HG03135 (cell line): ENCODE results near the gene LPIN1.

Experiments used
- ATAC-seq: cut with Tn5 transposase; IDR thresholded peaks from one replicate; pipeline ENCODE4 v1.9.1; 2021; ENCODE audit warnings: mild to moderate bottlenecking, moderate library complexity; ENCODE audit not compliant: unreplicated experiment

Gene LPIN1

DNA sequence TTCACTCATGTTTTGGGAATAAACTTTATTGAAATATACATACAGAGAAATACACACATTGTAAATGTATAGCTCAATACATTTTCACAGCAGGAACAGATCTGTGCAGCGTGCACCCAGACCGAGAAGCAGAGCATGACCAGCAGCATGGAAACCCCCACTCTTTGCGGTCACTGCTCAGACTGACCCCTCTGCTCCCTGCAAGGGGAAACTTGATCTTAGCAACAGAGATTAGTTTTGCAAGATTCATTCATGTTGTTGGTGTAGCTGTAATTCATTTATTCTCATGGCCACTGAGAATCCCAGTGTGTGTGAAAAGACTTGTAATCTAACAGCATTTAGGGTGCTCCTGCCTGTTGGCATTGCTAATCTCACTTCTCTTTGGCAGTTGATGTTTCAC, 35.2 kb downstream of the LPIN1 start:
- no peak for ATAC-seq

- ATAC-seq = no peak
These were observed 37.8 kb downstream of the LPIN1 start for GRCh38 chr2:11784280-11784679.

DNA sequence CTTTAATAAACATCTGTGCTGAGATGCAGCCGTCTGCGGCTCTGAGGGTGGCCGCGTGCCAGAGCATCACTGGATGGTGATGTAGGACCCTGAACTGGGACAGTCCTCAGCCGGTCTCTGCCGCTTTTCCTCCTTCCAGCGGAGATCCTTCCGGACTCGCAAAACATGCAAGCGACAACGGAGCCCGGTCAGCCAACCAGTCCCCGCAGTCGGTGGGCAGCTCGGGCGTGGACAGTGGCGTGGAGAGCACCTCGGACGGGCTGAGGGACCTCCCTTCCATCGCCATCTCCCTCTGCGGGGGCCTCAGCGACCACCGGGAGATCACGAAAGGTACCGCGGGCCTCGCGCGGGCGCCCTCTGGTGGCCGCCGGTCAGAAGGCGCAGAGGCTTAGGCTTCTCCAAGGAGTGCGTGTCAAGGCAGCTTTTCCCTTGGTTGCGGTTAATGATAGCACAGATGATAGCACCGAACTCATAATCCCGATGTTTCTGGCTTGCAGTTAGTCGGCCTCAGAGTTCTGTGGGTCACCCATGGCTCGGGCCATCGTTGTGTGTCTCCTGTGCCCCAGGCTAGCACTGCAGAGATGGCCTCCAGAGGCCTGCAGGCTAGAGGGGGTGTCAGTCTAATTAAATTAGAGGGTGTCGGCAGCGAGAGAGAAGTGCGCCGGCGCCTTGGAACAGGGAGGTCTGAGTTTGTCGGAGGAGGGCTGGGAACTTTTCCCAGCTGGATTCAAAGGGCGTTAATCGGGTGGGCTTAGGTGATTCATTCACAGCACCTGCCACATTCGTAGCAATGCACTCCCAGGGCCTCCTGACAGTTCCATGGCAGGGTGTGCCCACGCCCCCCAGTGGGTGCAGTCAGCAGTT, 38.5 kb downstream of the LPIN1 start:
- ATAC-seq = no peak

DNA sequence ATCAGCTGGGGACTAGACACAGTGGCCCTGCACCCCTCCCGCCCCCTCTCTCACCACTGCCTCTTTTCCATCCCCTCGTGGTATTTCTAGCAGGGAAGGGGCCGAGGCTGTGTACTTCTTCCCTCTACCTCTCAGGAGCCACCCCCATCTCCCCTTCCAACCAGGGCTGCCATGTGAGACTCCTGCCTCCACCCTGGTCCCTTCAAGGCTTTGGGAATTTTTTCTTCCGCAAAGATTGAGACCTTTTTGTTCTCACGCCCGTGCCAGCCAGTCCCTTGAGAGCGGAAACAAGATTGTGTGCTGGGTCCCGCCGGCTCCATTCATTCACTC, 39.1 kb downstream of the LPIN1 start:
- no peak for ATAC-seq

DNA sequence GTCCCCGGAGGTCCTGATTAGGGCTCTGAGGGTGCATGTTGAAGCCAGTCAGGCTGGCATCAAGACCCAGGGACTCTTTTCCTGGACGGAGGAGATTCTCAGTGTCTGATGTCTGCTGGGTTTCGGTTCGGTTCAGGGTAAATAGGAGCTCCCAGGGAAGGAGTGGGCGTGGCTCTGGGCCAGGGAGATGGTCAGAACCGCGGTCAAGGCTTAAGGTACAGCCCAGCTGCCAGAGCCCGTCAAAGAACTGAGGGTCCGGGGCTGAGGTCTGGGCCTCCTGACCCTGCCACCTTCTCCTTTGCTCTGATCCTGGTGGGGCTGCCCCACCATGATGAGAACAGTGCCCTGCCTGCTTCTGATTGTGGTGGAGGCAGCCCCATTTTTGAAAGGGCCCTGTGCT, 39.8 kb downstream of the LPIN1 start:
- ATAC-seq = no peak

- no peak for ATAC-seq
These were observed 40.2 kb downstream of the LPIN1 start for GRCh38 chr2:11786592-11786991.

- ATAC-seq = no peak
These were observed 41.6 kb downstream of the LPIN1 start for GRCh38 chr2:11787991-11788390.

DNA sequence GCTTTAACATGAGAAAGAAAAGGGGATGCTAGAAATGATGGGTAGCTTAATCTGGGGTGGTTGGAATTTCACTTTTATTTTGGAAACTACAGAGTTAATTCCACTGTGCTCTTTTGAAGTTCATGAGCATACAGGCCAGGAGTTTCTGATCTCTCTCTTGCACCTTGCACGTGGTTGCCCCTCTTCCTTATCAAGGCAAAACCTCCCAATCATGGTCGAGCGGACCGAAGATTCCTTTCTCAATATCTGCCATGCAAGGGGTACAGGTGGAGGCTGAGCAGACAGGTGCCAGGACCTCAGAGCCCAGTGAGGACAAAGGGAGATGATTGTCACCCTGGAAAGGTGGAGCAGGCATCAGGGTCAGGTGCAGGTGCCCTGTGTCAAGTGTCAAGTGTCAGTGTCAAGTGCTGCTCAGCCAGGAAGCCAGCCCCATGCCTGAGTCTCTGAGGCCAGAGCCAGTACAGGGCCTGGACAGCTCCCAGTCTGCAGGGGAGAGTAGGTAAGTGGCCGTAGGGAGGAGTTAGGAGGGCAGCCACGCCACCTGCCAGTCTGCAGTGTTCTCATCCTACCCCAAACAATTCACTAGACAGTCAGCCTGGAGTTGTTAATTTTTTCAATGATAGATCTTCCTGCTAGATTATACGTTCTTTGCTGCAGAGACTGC, 42.2 kb downstream of the LPIN1 start:
- no peak for ATAC-seq

DNA sequence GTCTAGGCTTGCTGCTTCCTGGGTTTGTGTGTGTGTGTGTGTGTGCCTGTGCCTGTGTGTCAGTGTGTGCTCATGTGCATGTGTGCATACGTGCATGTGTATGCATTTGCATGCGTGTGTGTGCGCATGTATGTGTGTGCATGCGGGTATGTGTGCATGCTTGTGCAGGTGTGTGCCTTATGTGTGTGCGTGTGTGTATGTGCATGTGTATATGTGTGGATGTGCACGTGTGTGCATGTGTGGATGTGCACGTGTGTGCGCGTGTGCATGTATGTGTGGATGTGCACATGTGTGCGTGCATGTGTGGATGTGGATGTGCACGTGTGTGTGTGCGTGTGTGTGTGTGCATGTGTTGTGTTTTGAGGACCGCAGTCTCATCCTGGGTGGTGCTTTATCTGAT, 42.8 kb downstream of the LPIN1 start:
- ATAC-seq = no peak

- no peak for ATAC-seq
These were observed 43.8 kb downstream of the LPIN1 start for GRCh38 chr2:11790228-11790627.

DNA sequence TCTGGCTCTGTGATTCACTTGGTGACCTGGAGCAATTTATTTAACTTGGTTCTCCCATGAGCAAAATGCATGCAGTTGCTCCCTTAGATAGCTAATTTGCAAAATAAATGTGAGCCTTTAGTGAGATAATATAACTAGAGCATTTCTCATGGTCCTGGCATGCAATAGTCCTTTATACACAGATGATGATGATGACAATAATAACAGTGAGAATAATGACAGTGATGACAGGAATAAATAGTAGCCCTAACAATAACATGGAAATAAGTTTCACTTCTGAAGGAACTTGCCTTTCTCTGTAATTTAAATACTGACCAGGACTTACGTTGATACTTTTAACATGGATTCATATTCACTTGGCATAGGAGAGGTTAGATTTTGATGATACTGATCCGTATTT, 49.2 kb downstream of the LPIN1 start:
- ATAC-seq = no peak

- no peak for ATAC-seq
These were observed 50.0 kb downstream of the LPIN1 start for GRCh38 chr2:11796190-11797171.

DNA sequence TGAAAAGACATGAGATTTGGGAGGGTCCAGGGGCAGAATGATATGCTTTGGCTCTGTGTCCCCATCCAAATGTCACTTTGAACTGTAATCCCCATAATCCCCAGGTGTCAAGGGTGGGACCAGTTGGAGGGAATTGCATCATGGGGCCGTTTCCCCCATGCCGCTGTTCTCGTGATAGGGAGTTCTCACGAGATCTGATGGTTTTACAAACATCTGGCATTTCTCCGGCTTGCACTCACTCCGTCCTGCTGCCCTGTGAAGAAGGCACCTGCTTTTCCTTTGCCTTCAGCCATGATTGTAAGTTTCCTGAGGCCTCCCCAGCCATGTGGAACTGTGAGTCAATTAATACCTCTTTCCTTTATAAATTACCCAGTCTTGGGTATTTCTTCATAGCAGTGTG, 51.4 kb downstream of the LPIN1 start:
- no peak for ATAC-seq

GRCh38 chr2:11798701-11799435, 52.4 kb downstream of the LPIN1 start:
- ATAC-seq = no peak

GRCh38 chr2:11799826-11800225, 53.4 kb downstream of the LPIN1 start:
- no peak for ATAC-seq

GRCh38 chr2:11802782-11803191, 56.4 kb downstream of the LPIN1 start:
- ATAC-seq = no peak

DNA sequence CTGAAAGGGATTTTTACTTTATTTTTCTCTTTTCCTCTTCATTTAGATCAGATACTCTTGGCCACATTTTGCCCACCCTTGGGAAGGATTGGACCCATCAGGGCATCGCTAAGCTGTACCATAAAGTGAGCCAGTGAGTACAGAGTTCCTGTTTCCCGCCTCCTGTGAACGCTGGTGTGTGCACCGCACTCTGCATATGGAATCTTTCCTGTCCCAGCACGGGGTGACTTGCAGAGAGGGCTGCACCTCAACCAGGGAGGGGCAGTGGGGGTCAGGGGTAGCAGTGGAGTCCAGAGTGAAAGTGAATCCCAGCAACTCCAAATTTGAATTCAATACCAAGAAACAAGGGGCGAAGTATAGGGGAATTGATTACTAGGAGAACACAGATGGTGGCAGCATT, 58.6 kb downstream of the LPIN1 start:
- ATAC-seq = no peak

- no peak for ATAC-seq
These were observed 59.5 kb downstream of the LPIN1 start for GRCh38 chr2:11805920-11806319.

- ATAC-seq = no peak
These were observed 61.0 kb downstream of the LPIN1 start for GRCh38 chr2:11807156-11808015.

- no peak for ATAC-seq
These were observed 61.6 kb downstream of the LPIN1 start for GRCh38 chr2:11808016-11808400.
